Raji (cell line): ENCODE measurements around the gene PHOX2B.

Experiments
- POLR2A ChIP-seq: IDR thresholded peaks from 2 replicates; pipeline ENCODE4 v1.6.1; 2011; ENCODE audit warnings: low read depth, low read length, control low read depth; ENCODE audit not compliant: insufficient read depth

The PHOX2B gene

DNA sequence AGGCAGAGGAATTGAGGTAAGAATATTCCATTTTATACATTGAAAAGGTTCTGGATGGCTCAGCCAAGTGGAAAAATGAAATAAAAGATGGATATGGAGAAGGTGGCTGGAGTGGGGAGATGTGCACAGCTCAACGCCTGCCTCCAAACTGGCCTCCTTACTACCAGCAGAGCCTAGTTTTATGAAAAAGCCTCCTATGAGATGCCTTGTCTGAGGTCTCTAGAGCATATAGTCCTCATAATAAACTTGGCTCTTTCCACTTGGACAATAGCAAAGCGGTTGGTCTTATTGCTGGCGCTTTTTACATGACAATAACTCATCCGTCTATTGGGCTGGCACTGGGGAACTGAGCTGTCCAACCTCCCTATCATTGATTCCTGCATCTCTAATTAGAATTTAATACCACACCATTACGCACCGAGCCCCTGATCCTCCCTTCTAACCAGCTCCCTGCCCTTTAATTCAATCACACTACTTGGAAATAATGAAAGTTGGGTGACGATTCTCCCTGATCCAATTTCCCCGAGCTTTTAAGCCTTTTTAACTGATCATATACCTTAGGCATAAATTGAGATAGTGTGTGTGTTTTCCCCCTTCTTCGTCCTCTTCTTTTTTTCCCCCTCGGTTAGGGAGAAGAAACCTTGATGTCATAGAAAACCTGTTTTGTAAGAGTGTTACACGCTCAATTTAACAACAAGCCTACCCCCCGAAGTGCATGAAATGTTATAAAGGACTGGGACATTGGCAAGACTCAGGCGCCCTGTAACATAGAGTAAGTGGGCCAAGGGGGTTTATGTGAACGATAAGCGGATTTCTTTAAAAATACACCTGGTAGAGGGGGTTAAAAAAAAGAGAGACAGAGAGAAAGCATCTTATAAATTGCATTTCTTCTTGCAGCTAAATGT, at the start of gene PHOX2B:
Gene PHOX2B (minus strand): TSS at position 155 of the 905 bp plus-strand sequence. CDS start 115 bp downstream, at position 40.
- TF ChIP-seq POLR2A = no peak

DNA sequence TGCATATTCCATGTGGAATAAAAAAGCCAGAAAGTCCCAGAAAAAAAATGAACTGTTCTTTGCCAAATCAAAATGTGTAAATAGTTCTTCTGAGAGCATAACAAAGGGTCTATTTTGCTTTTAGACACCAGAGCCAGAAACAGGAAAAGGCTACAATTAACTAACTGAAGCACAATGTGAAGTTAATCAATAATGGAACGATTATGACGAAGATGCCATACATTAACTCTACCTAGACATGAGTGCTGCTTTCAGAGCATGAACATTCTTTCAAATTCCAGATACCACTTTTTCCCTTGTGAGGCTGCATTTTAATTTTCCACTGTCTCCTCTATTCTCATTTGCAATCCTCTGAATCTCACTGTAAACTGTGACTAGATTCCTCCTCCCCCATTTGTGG, 48.7 kb upstream of the PHOX2B start:
- no peak for TF ChIP-seq POLR2A

DNA sequence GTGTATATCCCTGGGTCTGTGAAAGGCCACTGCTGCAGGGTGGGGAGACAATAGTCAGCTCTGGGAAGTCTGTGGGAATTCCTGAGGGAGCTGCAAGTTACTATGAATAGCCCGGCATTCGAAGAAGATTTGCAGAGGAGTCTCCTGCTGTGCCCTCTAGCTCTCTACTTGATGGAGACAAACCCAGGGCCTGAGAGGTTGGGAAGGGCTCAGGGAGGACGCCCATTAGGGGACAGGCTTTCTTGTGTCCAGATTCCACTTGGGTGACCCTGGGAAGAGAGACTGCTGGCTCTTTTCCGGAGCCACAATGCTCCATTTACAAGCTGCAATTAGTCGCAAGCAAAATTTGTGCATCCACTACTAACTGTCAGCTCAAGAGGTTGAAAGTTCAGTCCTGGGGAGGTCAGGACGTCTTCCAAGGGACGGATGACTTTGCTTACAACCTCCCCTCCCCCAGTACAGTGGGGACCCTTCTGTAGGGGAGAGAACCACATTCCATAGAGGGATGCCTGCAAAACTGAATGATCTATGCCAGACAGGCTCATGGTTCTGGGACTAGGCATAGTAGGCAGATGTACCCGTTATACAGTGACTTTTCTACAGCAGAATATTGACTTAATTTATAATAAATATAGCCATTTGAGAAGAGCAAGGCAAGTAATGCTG, 48.2 kb upstream of the PHOX2B start:
- no peak for TF ChIP-seq POLR2A

DNA sequence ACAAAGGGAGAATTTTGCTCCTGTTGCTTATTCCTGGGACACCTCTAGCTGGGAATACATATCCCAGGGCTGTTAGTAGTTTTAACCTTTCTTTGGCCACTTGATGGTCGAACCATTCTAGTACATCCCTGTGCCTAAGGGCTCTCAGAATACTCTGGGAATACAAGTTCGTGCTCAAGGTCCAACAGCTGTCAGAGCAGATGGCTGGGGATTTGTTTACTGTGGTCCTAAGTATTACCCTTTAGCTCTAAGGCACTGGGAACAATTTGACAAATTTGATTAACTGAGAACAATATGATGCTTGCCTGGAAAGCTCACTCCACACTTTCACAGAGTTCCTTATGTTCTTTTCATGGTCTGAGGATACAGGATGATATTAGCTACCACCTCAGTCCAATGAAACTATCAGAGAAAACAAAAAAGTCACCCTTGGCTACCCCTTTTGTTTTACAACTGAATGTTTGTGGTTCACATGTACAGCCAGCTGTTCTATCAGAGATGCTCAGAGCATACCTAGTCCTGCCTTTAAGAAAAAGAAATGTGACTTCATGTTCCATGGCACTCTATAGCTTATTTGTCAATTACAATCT, 47.4 kb upstream of the PHOX2B start:
- TF ChIP-seq POLR2A = no peak

DNA sequence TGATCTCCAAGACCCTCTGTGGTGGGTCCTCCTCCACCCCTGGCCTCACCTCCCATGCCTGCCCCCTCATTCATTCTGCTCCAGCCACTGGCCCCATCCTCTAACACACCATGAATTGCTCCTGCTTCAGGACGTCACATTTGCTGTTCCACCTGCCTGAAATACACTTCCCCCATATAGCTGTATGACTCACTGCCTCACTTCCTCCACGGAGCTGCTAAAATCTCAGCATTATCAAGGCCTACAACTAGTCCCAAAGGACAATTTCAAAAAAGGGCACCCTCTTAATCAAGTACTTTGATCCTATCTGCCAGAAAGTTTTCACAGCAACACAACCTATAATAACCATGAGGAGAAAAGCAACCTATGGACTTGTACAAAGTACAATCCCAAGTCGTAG, 43.6 kb upstream of the PHOX2B start:
- no peak for TF ChIP-seq POLR2A

DNA sequence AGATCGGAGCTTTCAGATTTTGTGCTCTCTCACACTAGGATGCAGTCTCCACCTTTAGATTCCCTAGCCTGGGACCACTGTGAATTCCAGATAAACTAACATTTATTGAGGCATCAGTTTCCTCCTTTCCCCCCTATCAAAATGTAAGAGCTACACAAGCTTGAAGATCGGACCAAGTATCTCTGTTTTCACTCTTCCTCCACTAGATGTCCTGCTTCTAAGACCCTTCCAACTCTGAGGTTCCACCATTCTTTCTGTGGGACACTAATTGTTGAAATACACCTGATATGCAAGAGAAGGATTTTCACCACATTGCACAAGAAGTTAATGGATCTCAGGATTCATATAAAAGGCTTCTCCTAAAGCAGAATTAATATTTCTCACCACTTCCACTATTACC, 43.0 kb upstream of the PHOX2B start:
- TF ChIP-seq POLR2A = no peak

DNA sequence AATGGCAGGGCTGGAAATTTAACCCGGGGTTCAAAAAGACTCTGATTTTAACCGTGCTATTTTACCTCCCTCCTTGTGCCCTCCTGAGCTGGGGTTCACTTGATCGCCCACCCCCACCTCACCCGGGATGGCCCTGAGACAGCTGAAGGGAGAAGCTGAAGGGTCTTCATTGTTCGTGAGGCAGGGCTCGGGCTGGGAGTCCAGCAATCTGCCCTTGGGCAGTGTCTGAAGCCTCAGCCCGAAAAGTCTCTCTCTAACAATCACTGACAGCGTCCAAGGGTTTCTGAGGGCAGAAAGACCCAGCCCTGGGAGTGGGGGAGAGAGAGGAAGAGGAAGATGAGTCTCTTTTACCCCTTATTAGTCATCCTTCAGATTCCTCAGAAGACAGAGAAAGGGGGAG, 39.4 kb upstream of the PHOX2B start:
- no peak for TF ChIP-seq POLR2A

DNA sequence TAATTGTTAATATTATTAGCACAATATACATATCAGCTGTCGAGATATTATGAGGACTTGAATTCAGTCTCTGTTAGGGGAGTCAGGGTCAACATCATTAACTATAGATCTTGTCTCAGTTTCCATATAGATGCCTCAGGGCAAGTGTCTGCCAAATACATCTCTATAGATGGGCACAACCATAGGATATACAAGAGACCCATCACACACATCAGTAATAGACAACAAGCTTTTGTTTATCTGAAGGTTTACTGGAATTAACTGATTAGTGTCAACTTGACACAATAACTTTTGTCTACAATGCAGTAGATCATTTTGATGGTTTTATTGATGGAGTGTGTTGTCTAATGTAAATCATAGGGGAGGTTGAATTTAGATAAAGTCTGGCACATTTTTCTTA, 37.1 kb upstream of the PHOX2B start:
- no peak for TF ChIP-seq POLR2A

DNA sequence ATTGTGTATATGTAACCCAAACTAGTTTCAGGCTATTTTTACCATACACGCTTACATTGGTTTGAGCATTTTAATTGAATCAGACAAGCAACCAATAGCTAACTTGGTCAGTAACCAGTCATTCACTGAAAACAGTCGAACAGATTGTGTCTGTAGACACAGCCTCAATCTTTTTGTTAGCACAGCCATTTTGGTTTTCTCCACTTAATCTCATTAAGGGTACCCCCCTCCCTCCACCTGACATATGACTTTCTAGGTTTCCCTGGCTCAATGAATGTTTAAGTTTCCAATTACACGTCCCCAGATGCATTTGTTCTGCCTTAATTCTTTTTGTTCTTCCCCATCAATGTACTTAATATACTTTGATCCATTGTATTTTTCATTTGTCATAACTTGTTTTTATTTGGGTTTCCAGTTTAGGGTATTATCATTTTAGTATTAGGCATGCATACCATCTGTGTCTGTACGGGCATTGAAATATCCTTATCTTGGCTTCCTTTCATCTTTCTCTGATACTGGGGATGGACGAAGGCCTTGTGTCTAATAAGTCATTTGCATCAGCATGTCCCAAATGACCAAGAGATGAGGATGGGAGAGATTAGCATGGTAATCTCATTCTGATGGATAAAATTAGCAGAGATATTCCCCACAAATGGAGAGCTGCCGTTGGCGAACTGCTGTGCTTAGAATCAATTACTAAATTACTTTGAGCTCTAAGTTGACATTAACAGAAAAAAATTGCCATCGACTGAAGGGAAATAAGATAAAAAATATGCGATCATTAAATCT, 35.9 kb upstream of the PHOX2B start:
- no peak for TF ChIP-seq POLR2A

DNA sequence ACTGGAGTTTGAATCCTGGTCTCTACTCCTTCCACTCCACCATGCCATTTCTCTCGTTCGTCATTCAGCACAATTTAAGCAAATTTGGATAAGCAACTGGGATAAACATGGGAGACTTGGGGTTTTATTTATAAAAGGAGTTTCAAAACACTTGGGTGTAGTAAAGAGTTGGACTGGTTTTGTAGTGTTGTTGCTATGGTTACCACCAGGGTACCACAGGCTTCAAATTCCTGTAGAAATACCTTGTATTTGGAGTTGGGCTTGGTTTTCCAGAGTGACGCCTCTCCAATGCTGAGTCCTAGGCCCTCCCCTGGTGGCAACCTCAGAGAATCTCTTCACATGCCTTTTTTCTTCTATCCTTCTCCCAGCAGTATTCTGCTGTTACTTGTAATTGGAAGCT, 27.9 kb upstream of the PHOX2B start:
- no peak for TF ChIP-seq POLR2A

DNA sequence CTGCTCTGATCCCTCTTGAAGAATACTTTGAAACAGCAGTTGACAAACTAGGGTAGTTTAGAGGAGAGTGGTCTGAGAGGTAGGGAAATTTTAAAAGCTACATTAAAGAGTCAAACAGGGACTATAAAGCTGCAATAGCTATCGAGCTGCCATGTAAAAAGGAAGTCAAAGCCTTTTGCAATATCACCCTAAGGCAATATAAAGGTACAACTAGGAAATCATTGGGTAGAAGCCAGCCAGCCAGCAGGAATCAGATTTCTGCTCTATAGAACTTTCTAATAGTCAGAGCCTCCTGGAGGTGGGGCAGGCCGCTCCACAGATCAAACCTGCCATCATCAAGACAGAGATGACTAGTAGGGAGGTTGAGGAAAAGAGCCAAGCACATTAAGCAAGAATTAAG, 15.2 kb upstream of the PHOX2B start:
- TF ChIP-seq POLR2A = no peak

DNA sequence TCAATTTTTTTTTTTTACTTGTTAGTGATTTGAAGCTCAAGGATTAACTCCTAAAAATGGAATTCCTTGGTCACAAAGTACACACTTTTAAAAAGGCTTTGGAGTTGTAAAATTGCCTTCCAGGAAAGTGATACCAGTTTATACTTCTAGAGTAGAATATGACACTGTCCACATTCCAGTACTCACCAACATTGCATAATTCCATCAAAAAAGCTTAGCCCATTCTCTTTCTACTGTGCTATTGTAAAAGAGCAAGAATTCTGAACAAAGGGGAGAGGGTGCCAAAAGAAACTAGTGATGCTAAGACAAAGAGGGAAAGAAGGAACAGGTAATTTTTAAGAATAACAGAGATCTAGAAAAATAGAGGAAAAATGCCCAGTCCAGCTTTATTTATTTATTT, 10.4 kb upstream of the PHOX2B start:
- no peak for TF ChIP-seq POLR2A

DNA sequence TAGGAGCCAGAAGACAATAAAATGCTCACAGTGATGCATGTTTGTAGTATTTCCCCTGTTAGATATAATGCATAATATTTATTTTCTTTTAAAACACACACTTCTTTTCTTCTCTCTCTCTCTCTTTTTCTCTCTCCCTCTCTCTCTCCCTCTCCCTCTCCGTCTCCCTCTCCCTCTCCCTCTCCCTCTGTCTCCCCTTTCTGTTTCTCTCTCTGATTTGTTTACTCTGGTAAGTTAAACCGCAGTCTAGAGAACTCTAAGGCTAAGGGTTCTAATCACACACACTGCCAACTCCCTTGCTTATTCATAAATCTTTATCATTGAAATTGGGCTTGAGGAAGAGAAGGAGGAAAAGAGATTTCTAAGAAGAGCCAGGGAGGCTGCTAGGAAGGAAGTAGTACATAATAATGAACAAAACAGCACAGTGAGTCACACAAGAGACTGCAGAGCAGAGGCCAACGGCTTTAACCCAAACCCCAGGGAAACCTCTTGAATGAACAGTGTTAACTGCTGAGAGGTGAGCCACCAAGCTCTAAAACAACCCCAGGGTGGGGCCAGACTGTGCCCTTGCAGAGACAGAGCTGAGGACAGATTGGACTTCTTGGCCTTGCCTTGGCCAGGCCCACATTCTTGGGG, 9.1 kb upstream of the PHOX2B start:
- no peak for TF ChIP-seq POLR2A

DNA sequence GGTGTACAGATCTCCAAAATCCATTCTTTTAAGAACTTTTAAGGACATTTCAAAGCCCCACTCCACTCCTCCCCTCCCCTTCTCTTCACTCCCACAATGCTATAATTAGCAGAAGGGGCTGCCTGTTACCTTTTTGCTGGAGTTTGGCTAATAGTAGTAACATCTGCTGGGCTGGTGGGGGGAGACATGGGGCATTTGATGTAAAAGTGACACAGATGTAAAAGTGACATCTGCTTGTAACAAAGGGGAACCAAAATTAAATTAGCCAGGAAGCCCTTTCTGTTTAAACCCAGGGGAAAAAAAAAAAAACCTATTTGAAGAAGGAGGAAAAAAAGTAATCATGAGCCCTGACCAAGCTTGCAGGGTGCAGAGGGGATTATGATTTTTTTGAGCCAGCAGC, 5.4 kb upstream of the PHOX2B start:
- no peak for TF ChIP-seq POLR2A
